ENCODE measurements around the gene SLC25A25. TPM values are rescaled to one million over a fixed set of nuclear protein-coding genes. Genes with fewer than 3 reads are reported as not detected.

SLC25A25 gene
- total and polyA plus RNA-seq, 2 donors (not counting 3 experiments of a cell fraction or from before 2014, with no cell fraction given), result 18.1 to 20.2 TPM

DNA sequence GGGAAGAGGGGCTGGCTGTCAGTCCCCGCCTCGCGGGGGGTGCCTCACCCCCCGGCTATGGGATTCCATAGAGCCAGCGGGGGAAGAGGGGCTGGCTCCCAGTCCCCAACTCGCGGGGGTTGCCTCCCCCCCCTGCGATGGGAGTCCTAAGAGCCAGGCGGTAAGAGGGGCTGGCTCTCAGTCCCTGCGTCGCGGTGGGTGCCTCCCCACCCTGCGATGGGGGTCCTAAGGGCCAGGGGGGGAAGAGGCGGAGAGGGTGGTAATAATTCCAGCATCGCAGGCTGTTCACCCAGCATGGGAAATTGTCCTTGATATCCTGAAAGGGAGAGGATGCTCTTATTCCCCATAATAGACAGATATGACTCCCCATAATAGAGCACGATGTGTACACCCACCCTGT, 71.6 kb downstream of the SLC25A25 start:
- FAIRE-seq, result no peak

More for the DNA sequence above, 71.6 kb downstream of the SLC25A25 start:
- Histone ChIP-seq H3K9me3 (replicated peaks; ENCODE audit: control insufficient read depth, insufficient read depth, low read length) (no peaks in the 10 kb centered on the region), H3K27ac (ENCODE audit: insufficient read depth, low read depth, low read length) (no peak overlapping the region), H3K36me3 (ENCODE audit: control insufficient read depth in 2 of 2, extremely low read depth in 1 of 2, insufficient read depth in 2 of 2, low read length in 2 of 2) (no peaks in the 10 kb centered on the region), H3K27me3 (ENCODE audit: control insufficient read depth in 2 of 2, insufficient read depth in 2 of 2, low read length in 2 of 2) (peaks cover 3 to 7% of the 10 kb centered on the region in 2 experiments), H3K9ac (replicated peaks; ENCODE audit: extremely low read depth, insufficient read depth, low read length) (no peak overlapping the region), H3K9me1 (replicated peaks; ENCODE audit: control insufficient read depth, extremely low read depth, insufficient read depth, low read length) (no peaks in the 10 kb centered on the region), H3K4me3 (replicated peaks in 1 of 3; ENCODE audit: insufficient read depth in 1 of 3, low read depth in 1 of 3, low read length in 3 of 3) (no peak overlapping the region), H3K79me2 (ENCODE audit: control insufficient read depth, insufficient read depth, low read length) (no peaks in the 10 kb centered on the region), H3K4me1 (ENCODE audit: control insufficient read depth, extremely low read depth, insufficient read depth, low read length) (no peaks in the 10 kb centered on the region), H4K20me1 (replicated peaks; ENCODE audit: control insufficient read depth, extremely low read depth, insufficient read depth, low read length) (no peaks in the 10 kb centered on the region), H2AFZ (ENCODE audit: low read depth, low read length) (no peak overlapping the region), H3K4me2 (ENCODE audit: insufficient read depth, low read length) (no peak overlapping the region)
- intact Hi-C loops (cut with micrococcal nuclease), result no loop called here
- POLR2A ChIA-PET, result no interaction called here
- no TSS peak for BruUV-seq (replicated peaks)
- dilution Hi-C loops (cut with MboI; ENCODE audit: extremely low pct_ligation_motif_present, low sequenced_read_pairs), result no loop called here
- DNase-seq (ENCODE audit: low read depth, low spot score), result no peak
- no peak for TF ChIP-seq GATA2 (IDR thresholded peaks at IDR 0.05; ENCODE audit: insufficient read depth, insufficient read length, low read depth, low read length)
- TF ChIP-seq, protein P1, sequence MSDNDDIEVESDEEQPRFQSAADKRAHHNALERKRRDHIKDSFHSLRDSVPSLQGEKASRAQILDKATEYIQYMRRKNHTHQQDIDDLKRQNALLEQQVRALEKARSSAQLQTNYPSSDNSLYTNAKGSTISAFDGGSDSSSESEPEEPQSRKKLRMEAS (IDR thresholded peaks at IDR 0.05; ENCODE audit: insufficient read depth, insufficient read length), result no peak
- no peak for TF ChIP-seq POLR2A (IDR thresholded peaks at IDR 0.05; ENCODE audit: low read depth, low read length)
- TF ChIP-seq, protein P2, sequence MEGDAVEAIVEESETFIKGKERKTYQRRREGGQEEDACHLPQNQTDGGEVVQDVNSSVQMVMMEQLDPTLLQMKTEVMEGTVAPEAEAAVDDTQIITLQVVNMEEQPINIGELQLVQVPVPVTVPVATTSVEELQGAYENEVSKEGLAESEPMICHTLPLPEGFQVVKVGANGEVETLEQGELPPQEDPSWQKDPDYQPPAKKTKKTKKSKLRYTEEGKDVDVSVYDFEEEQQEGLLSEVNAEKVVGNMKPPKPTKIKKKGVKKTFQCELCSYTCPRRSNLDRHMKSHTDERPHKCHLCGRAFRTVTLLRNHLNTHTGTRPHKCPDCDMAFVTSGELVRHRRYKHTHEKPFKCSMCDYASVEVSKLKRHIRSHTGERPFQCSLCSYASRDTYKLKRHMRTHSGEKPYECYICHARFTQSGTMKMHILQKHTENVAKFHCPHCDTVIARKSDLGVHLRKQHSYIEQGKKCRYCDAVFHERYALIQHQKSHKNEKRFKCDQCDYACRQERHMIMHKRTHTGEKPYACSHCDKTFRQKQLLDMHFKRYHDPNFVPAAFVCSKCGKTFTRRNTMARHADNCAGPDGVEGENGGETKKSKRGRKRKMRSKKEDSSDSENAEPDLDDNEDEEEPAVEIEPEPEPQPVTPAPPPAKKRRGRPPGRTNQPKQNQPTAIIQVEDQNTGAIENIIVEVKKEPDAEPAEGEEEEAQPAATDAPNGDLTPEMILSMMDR (IDR thresholded peaks at IDR 0.05; ENCODE audit: extremely low read depth in 1 of 2, insufficient read depth in 1 of 2, low read depth in 1 of 2, low read length in 2 of 2), result no peak
- no peak for TF ChIP-seq JUN (IDR thresholded peaks at IDR 0.05; ENCODE audit: borderline replicate concordance, insufficient read depth, insufficient read length, low read depth)
- no peak for TF ChIP-seq MYC (IDR thresholded peaks at IDR 0.05; ENCODE audit: low read depth, low read length)
- TF ChIP-seq POLR2AphosphoS5 (IDR thresholded peaks at IDR 0.05; ENCODE audit: insufficient read depth, low read depth, low read length), result no peak
- no peak for TF ChIP-seq EZH2 (IDR thresholded peaks at IDR 0.05; ENCODE audit: borderline replicate concordance, low read depth, low read length, severe bottlenecking)
- no peak for TF ChIP-seq FOS (IDR thresholded peaks at IDR 0.05; ENCODE audit: borderline replicate concordance, insufficient read depth, low read length)
- CTCF ChIA-PET, result no interaction called here

Data from endothelial cell of umbilical vein (primary cell).